Ovary (tissue), 3 donors: Measurements from ENCODE around the gene APBB2.

Source experiments
- EP300 ChIP-seq: sonication (generic); formaldehyde crosslinking; IDR thresholded peaks from one replicate; pipeline ENCODE4 v1.6.1; 2017; ENCODE audit warnings: antibody characterized with exemption
- POLR2A ChIP-seq: fragments of 450-650 bp; IDR thresholded peaks from one replicate; pipeline ENCODE4 v1.6.1; 2017; ENCODE audit warnings: antibody characterized with exemption, mild to moderate bottlenecking, moderate library complexity
- TF ChIP-seq, protein P1 (sequence below), 3 donors: fragments of 450-650 bp in 2 of 3; fragments of 200-600 bp in 1 of 3; IDR thresholded peaks; one replicate each; pipeline versions ENCODE4 v1.5.1 to v1.8.0; 2016 to 2022; ENCODE audit warnings: antibody characterized with exemption in 3 of 3, mild to moderate bottlenecking in 1 of 3
- donor health status: DM: no; HTN: no; CAD: no.

- TF ChIP-seq, protein P1, sequence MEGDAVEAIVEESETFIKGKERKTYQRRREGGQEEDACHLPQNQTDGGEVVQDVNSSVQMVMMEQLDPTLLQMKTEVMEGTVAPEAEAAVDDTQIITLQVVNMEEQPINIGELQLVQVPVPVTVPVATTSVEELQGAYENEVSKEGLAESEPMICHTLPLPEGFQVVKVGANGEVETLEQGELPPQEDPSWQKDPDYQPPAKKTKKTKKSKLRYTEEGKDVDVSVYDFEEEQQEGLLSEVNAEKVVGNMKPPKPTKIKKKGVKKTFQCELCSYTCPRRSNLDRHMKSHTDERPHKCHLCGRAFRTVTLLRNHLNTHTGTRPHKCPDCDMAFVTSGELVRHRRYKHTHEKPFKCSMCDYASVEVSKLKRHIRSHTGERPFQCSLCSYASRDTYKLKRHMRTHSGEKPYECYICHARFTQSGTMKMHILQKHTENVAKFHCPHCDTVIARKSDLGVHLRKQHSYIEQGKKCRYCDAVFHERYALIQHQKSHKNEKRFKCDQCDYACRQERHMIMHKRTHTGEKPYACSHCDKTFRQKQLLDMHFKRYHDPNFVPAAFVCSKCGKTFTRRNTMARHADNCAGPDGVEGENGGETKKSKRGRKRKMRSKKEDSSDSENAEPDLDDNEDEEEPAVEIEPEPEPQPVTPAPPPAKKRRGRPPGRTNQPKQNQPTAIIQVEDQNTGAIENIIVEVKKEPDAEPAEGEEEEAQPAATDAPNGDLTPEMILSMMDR (IDR thresholded peaks at IDR 0.05): no peak
- TF ChIP-seq POLR2A (no peak), EP300 (no peak)
These were observed 233.9 kb downstream of the APBB2 start for GRCh38 chr4:40980318-40980883.
